Liver (tissue), 3 donors: Measurements from ENCODE around the gene GFOD2.

ENCODE experiments used
- CTCF ChIP-seq: fragments of 150-350 bp; IDR thresholded peaks from 2 replicates; pipeline ENCODE4 v1.5.1; 2017; ENCODE audit warnings: improper control_type of control experiment, low read depth, low read length; ENCODE audit not compliant: missing input control
- EGR1 ChIP-seq, 2 donors: IDR thresholded peaks; 2 replicates each; pipeline ENCODE4 v1.6.1; 2016 to 2018; ENCODE audit warnings: antibody characterized with exemption in 2 of 2, low read depth in 2 of 2
- TF ChIP-seq, protein P1 (sequence below): IDR thresholded peaks from 2 replicates; pipeline ENCODE4 v1.6.1; 2016; ENCODE audit warnings: antibody characterized with exemption, mild to moderate bottlenecking
- TF ChIP-seq, protein P2 (sequence below): IDR thresholded peaks from 2 replicates; pipeline ENCODE4 v1.6.1; 2016; ENCODE audit warnings: antibody characterized with exemption
- TF ChIP-seq, protein P3 (sequence below): IDR thresholded peaks from 2 replicates; pipeline ENCODE4 v1.6.1; 2016; ENCODE audit warnings: antibody characterized with exemption
- donor health status: healthy.
- donor health status: healthy.

GRCh38 chr16:67669499-67670101, 49.5 kb downstream of the GFOD2 start:
- TF ChIP-seq, protein P1, sequence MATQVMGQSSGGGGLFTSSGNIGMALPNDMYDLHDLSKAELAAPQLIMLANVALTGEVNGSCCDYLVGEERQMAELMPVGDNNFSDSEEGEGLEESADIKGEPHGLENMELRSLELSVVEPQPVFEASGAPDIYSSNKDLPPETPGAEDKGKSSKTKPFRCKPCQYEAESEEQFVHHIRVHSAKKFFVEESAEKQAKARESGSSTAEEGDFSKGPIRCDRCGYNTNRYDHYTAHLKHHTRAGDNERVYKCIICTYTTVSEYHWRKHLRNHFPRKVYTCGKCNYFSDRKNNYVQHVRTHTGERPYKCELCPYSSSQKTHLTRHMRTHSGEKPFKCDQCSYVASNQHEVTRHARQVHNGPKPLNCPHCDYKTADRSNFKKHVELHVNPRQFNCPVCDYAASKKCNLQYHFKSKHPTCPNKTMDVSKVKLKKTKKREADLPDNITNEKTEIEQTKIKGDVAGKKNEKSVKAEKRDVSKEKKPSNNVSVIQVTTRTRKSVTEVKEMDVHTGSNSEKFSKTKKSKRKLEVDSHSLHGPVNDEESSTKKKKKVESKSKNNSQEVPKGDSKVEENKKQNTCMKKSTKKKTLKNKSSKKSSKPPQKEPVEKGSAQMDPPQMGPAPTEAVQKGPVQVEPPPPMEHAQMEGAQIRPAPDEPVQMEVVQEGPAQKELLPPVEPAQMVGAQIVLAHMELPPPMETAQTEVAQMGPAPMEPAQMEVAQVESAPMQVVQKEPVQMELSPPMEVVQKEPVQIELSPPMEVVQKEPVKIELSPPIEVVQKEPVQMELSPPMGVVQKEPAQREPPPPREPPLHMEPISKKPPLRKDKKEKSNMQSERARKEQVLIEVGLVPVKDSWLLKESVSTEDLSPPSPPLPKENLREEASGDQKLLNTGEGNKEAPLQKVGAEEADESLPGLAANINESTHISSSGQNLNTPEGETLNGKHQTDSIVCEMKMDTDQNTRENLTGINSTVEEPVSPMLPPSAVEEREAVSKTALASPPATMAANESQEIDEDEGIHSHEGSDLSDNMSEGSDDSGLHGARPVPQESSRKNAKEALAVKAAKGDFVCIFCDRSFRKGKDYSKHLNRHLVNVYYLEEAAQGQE = no peak
- TF ChIP-seq EGR1 (IDR thresholded peaks at IDR 0.05; ENCODE audit: low read depth in 2 of 2) (no peak), CTCF (no peak)
- TF ChIP-seq, protein P2, sequence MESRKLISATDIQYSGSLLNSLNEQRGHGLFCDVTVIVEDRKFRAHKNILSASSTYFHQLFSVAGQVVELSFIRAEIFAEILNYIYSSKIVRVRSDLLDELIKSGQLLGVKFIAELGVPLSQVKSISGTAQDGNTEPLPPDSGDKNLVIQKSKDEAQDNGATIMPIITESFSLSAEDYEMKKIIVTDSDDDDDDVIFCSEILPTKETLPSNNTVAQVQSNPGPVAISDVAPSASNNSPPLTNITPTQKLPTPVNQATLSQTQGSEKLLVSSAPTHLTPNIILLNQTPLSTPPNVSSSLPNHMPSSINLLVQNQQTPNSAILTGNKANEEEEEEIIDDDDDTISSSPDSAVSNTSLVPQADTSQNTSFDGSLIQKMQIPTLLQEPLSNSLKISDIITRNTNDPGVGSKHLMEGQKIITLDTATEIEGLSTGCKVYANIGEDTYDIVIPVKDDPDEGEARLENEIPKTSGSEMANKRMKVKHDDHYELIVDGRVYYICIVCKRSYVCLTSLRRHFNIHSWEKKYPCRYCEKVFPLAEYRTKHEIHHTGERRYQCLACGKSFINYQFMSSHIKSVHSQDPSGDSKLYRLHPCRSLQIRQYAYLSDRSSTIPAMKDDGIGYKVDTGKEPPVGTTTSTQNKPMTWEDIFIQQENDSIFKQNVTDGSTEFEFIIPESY = no peak
- TF ChIP-seq, protein P3, sequence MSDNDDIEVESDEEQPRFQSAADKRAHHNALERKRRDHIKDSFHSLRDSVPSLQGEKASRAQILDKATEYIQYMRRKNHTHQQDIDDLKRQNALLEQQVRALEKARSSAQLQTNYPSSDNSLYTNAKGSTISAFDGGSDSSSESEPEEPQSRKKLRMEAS = no peak
